Renal cortical epithelial cell (primary cell): ENCODE results near the gene HES4. TPM values are rescaled to one million over a fixed set of nuclear protein-coding genes. Genes with fewer than 3 reads are reported as not detected.
"Not testable (repeated sequence)": the region's sequence is repeated elsewhere in the genome, so short reads cannot be mapped to it uniquely, and the experiment has no call there.

Source experiments
- DNase-seq: peaks from one replicate; pipeline ENCODE4 v3.0.0-alpha.2; 2011; ENCODE audit warnings: low read depth
- total RNA-seq: library from RNA; depleted of rRNA; stranded (reverse); fragments of >200 nt; gene quantifications from 2 replicates; pipeline ENCODE4 v1.2.3, GENCODE V29; 2014

Gene HES4
- total RNA-seq, 1 donor from 2014 or later = 12.4 TPM

DNA sequence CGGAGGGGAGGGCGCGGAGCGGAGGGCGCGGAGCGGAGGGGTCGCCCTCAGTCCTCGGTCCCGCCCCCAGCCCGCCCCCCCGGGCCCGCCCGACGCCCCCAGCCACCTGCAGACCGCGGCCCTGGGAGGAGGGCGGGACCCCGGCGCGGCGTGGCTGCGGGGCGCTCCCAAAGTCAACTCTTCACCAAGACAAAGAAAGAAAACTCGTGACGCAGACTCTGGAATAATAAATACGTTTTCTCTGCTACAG, 1.2 kb downstream of the HES4 start:
- DNase-seq = no peak

DNA sequence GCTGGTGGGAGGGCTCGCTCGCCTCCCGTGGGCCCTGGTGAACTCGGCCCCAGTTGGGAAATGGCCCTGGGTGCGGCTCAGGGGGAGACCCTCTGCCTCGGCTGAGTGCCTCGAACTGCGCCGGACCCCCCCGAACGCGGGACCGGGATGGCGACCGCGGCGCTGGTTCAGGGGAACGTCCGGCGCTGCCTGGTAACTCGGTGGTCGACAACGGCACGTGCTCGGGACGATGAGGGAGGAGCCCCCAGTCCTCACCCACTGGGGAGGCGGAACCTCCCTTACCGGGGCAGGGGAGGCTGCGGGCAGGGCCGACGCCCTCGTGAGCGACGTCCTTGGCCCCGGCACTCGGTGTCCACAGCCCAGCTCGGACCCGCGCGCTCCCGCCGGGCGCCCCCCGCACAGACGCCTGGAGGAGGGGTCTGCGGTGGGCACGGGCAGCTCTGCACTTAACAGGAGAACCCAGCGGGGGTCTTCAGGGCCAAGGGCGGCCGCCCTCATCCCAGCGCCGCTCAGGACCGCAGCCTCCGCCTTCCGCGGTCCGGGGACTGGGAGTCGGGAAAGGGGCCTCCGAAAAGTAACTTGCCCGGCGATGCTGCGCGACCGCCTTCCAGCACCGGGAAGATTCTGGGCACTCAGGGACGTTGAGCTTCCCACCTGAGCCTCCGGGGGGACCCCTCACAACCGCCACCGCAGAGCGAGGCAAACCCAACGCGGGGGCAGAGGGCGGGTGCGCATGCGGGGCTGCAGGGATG, 1.7 kb downstream of the HES4 start:
- no peak for DNase-seq

DNA sequence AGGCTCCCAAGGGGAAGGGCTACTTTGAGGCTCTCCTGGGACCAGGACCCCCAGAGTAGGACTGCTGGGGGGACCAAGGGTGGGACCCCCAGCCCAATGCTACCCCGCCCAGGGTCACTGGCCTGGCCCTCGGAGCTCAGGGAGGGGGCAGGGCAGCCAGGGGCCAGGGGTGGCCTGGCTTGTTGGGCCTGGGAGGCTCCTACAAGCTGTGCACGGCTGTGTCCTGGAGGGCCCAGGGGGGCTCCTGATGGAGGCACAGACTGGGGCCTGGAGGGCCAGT, 2.2 kb downstream of the HES4 start:
- no peak for DNase-seq

DNA sequence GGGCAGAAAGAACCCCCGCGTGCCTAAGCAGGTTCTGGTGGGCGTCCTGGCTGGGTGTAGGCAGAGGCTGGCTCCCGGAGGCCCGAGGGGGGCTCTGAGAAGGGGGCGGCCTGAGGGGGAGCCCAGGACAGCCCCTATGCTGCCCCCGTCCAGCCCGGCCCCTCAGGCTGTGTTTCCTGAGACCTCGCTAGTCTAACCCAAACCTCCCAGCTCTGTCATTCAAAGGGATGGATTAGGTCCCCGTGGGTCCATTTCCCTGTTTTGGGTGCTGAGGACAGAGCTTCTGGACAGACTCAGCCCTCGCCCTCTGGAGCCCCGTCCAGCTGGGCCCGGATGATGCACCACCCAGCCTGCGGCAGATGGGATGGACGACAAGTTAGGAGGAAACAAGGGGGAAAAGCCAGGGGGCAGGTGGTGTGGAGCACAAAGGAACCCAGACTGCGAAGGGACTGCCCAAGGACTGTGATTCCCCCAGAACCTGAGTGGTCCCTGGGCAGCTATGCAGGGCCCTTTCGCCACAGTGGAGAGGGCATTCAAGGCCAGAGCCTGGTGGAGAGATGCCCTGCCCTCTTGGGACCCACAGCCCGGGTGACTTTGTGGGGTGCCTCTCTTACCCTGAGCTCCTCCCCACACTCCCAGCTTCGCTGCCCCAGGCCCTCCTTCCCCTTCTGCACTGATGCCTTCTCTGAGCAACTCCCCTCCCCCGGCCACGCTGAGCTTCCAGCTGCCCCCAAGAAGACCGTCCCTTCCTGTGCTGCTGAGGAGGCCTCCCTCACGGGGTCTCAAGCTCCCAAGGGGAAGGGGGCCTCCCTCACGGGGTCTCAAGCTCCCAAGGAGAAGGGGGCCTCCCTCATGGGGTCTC, 2.8 kb downstream of the HES4 start:
- DNase-seq = no peak

DNA sequence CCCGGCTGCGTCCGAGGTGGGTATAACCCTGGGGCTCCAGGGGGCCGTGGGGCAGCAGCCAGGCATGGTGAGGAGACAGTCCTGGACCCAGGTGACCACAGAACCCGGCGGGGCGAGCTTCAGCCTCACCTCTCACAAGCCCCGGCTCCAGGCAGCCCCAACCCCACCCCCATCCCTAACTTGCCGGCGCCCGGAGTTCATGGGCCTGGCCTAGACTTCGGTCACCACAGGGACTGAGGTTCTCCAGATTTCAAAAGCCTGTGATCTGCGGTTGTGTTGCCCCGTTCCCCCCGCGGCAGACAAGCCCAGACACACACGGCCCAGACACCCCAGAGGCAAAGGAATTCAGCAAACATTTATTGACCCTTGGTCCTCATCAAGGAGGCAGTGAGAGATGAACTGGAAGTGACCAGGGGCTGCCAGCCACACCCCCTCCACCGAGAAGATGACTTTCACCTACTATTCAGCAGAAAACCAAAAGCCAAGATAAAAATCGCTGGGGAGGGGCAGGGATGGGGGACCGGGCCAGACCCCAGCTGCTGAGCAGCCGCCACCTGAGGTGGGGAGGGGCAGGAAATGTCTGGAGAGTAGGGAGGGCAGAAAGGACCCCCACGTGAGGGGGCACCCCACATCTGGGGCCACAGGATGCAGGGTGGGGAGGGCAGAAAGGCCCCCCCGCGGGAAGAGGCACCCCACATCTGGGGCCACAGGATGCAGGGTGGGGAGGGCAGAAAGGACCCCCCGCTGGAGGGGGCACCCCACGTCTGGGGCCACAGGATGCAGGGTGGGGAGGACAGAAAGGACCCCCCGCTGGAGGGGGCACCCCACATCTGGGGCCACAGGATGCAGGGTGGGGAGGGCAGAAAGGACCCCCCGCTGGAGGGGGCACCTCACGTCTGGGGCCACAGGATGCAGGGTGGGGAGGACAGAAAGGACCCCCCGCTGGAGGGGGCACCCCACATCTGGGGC, 3.9 kb downstream of the HES4 start:
- peak; percentile 23 for DNase-seq

DNA sequence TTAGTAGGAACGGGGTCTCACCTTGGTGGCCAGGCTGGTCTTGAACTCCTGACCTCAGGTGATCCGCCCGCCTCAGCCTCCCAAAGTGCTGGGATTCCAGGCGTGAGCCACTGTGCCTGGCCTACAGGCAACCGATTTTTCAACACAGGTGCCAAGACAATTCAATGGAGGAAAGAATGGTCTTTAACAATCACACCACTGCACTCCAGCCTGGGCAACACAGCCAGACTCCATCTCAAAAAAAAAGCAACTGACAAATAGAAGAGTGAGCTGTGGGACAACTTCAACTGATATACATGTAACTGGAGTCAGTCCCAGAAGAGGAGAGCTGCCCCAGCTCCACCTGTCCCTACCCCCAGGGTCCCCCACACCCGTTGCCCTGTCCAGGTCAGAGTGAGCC, 5.4 kb downstream of the HES4 start:
- DNase-seq = not testable (repeated sequence)

DNA sequence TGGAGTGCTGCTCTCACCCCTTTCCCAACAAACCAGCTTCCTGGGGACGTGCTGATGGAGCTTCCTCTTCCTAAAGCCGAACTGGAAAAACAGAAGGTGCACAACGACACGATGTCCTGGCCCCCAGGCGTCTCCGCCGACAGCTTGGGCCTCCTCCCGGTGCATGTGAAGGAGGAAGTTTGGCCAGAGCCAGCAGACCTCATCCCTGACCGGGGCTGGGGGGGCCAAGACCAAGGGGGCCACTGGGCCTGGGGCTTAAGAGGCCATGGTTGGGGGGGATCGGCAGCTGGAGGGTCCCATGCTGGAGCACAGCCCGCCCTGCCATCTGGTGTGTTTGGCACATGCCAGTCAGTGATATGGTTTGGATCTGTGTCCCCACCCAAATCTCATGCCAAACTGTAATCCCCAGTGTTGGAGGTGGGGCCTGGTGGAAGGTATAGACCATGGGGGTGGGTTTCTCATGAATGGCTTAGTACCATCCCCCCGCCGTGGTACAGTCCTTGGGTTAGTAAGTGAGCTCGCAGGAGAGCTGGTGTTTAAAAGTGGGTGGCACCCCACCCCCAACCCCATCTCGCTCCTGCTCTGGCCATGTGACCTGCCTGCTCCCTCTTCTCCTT, 6.4 kb downstream of the HES4 start:
- no peak for DNase-seq

DNA sequence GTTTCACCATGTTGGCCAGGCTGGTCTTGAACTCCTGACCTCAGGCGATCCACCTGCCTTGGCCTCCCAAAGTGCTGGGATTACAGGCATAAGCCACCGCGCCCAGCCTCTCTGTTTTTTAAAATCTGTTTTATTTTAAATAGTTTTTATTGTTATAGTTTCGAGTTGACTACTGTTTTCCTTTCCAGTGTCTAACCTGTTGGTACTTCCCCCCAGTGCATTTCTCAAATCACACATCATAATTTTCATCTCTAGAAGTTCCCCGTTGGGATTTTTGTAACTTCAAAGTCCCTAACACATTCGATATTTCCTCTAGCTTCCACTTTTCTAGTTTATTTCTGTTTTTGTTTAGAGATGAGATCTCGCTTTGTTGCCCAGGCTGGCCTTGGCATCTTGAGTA, 7.5 kb downstream of the HES4 start:
- DNase-seq = no peak

DNA sequence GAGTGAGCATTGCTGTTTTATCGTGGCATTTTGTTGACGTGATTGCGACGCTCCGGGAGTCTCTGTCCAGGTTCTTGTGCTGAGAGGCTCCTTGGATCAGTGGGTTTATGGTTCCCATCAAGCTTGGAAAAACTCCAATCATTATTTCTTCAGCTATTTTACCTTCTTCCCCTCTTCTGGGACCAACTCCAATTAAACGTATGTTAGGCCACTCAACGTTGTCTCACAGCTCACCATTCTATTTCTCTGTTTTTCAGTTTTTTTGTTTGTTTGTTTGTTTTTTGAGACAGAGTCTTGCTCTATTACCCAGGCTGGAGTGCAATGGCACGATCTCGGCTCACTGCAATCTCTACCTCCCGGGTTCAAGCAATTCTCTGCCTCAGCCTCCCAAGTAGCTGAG, 8.0 kb downstream of the HES4 start:
- no peak for DNase-seq

DNA sequence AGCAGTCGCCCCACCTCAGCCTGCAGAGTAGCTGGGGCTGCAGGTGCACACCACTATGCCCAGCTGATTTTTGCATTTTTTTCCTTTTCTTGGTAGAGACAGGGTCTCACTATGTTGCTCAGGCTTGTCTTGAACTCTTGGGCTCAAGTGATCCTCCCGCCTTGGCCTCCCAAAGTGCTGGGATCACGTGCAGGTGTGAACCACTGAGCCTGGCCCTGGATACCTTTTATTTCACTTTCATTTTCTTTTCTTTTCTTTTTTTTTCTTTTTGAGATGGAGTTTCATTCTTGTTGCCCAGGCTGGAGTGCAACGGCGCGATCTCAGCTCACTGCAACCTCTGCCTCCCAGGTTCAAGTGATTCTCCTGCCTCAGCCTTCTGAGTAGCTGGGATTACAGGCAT, 8.6 kb downstream of the HES4 start:
- not testable (repeated sequence) for DNase-seq

DNA sequence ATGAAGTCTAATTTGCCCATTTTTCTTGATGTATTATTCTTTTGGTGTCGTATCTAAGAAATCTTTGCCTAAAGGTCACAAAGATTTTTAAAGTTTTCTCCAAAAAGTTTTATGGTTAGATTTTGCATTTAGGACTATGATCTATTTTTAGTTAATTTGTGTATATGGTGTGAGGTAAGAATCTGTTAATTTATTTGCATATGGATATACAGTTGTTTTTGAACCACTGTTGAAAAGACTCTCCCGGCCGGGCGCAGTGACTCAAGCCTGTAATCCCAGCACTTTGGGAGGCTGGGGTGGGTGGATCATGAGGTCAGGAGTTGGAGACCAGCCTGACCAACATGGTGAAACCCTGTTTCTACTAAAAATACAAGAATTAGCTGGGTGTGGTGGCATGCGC, 11.8 kb downstream of the HES4 start:
- DNase-seq = not testable (repeated sequence)

DNA sequence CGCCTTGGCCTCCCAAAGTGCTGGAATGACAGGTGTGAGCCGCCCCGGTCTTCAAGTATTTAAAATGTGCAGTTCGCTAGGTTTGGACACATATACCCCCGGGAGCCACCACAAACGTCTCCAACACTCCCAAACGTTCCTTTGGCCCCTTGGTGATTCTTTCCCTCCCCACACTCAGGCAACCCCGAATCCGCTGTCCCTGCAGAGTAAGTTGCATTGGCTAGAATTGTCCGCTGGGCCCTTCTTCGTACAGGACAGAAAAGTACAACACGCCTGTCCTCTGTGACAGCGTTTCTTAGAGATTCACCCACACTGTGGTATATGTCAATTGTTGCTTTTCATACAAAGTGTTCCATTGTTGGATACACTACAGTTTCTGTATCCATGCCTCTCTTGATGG, 14.8 kb downstream of the HES4 start:
- DNase-seq = no peak

DNA sequence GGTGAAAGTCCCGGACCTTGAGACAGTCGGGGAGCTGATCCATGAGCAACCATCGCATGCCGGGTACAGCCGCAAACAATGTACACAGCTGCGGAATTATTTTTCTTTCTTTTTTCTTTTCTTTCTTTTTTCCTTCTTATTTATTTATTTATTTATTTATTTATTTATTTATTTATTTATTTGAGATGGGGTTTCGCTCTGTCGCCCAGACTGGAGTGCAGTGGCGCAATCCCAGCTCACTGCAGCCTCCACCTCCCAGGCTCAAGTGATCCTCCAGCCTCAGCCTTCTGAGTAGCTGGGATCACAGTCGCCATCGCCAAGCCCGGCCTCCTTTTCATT, 15.5 kb downstream of the HES4 start:
- no peak for DNase-seq

DNA sequence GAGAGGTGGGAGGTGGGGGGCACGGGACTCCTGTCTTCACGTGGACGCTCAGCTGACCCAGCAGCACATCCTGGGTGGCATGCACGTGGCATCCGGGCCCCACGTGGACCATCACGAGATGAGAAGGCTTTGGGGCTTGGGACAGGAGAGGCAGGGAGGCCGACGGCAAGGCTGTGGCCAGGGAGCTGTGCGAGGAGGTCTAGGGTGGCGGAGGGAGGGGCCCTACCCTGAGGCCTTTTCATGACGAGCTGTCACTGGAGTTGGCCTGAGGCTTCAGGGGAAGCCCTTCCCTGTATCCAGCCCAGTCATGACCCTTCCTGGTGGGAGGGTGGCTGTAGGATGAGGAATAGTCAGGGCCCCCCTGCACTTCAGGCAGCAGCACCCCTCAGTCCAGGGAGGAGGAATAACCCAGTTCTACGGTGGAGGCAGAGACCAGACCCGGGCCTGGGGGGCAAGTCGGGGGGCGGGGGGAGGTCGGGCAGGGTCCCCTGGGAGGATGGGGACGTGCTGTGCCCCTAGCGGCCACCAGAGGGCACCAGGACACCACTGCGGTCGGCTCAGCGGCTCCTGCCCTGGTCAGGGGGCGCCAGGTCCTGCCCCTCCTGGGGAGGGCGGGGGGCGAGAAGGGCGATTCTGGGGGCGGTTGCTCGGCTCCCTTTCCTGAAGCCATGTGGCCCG, 16.0 kb downstream of the HES4 start:
- no peak for DNase-seq

DNA sequence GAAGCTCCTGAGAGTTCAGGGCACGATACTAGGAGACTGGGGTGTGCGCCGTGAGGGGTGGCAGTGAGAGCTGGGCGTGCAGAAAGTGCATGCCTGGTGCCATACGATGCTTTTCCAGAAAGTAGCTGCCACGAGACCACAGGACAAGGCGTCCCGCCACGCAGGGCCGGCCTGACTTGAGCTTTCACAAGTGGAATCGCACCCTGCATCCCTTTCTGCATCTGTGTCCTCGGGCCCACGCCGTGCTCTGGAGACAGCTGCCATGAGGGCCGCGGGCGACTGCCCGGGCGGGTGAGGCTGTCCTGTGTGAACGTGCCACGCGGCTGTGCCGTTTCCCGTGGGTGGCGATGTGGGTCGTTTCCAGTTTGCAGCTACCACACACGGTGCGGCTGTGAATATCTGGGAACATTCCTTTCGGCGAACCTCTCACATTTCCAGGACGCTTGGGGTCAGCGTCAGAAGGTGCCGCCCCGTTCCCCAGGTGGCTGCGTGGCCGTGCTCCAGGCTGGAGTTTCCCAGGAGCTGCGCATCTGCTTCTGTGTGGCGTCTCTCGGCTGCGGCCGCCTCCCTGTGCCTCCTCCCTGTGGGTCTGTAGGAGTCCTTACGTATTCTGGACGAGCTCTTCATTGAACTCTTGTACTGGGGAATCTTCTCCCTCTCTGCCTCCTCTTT, 17.0 kb downstream of the HES4 start:
- no peak for DNase-seq

DNA sequence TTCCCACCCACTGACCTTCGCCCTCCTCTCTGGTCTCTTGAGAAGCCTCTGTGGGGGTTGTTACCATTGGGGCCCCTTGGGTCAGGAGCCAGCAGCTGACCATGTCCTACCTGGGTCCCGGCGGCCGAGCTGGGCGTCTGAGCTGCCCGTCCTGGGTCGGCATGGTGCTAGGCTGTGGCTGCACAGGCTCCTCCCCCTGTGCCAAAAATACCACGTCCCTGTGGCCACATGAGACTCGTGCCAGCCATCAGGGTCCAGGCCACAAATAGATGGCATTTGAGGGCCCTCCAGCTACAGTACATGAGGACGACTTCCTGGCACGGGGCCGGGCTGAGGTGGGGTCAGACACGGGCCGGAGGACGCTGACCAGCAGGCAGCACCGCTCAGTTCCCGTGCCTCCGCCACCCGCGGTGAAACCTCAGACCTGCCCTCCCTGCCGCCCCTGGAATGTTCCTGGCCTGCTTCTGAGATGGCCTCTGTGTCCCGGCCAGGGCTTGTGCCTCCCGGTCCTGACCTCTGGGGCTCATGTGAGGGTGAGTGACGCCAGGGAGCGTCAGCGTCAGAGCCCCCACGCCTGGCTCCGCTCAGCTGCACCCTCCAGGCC, 17.8 kb downstream of the HES4 start, which contains the start of gene PERM1:
Gene PERM1 (minus strand): TSS at position 139 of the 604 bp plus-strand sequence. CDS start 1,064 bp downstream, outside the sequence.
- DNase-seq = no peak

DNA sequence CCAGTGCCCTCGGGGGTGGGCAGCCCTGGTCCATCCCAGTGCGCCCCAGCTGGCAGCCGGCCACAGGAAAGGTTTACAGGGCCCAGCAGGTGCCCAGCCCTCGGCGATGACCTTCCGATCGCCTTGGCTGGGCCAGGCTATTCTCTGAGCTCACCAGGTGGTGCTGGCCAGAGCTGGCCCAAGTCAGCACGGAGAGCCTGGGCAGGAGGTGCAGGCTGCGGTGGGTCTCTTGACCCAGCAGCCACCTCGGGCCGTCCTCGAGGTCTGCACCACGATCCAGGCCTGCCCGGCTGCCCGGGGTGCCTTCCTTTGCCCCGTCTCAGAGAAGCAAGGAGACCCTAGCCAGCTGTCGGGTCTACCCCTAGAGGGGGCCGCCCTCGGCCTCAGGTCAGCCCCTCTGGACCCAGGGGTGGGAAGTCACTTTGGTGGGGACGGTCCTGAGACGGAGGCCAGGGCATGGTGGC, 18.4 kb downstream of the HES4 start:
- no peak for DNase-seq

DNA sequence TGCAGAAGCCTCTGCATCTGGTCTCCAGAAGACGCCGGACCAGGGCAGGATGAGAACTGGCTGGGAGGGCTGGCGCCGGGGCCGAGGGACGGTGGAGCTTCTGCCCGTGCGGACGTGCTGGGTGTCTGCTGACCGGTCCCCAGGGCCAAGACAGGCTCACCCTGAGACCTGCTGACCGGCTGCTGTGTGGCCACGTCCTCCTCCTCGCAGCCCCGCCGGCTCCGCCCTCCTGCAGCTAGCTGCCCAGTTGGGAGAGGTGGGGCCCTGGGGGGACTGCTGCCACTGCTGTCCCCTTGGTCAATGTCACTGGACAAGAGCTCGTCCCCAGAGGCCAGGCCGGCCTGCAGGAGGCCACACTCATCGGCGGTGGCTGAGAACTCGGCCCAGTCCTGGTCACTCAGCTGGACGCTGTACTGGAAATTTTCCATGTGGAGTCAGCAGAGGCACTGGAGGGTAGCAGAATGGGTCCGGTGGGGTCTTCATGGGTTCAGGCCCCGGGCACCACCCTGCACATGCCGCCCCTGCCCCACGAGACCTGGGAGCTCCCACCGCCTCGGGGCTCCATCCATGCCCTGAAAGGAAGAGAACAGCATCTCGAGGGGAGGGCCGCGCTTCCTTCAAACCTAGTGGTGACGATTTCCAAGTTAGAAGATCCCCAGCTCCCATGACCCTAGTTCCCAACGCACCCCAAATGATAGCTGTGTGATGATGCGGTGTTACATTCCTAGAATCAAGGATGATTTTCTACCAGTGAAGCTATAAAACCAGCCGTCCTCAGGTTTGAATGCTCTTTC, 19.1 kb downstream of the HES4 start:
- DNase-seq = no peak

DNA sequence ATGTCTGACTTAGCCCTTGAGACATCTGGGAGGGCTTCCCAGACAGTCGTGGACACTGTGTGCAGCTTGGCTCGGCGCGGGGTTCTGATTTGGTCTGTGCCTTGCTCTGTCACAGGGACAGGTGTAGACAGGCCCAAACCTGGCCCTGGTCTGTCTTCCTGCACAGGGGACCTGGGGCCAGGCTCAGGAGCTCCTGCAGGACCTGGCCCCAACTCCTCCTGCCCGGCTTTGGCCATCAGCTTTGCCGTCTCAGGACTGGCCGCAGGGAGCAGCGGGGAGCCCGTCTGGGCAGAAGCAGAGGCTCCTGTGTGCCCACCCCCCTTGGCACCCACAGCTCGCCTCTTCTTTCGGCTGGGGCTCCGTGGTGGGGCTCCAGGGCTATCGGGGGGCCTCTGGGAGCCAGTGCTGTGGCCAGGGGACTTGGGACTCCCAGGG, 19.7 kb downstream of the HES4 start:
- no peak for DNase-seq

DNA sequence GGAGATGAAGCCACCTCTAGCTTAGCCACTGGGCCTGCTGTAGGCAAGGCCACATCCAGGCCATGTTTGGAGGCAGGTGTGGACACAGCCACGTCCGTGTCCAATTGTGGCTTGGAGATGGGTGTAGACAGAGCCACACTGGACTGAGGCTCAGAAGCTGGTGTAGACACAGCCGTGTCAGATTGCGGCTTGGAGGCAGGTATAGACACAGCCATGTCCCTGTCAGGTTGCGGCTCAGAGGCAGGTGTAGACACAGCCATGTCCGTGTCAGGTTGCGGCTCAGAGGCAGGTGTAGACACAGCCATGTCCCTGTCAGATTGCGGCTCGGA, 20.2 kb downstream of the HES4 start:
- DNase-seq = no peak
